GM15510 (cell line): ENCODE results near the gene CDH18.

Experiments used
- POLR2A ChIP-seq: IDR thresholded peaks from 3 replicates; pipeline ENCODE4 v1.6.1; 2011; ENCODE audit warnings: borderline replicate concordance; ENCODE audit not compliant: insufficient read length; ENCODE audit errors: extremely low read depth

The CDH18 gene

DNA sequence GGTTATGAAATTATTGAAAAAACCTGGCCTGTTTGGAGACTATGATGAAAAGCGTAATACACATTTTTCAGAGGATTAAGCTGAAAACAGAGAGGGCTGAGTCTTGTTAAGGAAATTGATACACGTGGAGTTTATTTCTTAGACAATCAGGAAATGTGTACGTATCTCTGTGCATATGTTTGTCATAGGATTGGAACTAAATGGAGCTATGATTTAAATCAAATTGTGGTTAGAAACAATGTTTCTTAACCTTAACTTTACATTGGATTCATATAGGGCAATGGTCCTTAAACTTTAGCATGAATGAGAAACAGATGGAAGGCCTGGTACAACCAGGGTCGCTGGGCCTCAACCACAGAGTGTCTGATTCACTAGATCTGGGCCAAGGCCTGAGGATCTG is 451.6 kb downstream of the CDH18 start:
- TF ChIP-seq POLR2A: no peak

DNA sequence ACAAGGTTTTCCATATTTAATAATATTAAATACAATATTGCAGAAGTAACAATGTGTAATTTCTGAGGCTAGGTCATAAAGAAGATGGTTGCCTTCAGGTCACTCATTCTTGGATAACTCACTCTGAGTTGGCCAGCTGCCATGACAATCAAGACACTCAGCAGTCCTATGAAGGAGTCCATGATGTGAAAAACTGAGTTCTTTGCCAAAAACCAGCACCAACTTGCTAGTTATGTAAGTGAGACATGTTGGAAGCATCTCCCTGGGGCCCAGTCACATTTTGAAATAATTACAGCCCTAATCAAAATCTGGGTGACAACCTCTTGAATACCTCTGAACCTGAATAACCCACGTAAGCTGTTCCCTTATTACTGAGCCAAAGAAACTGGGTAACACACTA is 453.2 kb downstream of the CDH18 start:
- no peak for TF ChIP-seq POLR2A

GRCh38 chr5:19532936-19533335 is 455.1 kb downstream of the CDH18 start:
- TF ChIP-seq POLR2A: no peak

DNA sequence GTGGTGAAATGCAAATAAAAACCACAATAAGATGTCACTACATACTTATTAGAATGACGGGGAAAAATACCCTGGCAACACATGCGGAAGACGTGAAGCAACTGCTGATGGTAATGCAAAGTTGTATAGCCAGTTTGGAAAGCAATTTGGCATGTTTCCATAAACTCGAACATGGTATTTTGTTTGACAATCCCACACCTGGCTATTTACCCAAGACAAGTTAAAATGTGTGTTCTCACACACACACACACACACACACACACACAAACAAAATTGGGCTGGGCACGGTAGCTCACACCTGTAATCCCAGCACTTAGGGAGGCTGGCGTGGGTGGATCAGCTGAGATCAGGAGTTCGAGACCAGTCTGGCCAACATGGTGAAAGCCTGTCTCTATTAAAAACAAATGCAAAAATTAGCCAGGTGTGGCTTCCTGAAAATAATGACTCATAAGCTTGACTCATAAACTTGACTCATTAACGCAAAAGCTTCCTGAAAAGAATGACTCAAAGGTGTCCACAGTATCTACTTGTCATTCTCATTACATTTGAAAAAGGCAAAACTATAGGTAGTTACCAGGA is 456.5 kb downstream of the CDH18 start:
- TF ChIP-seq POLR2A: no peak

- no peak for TF ChIP-seq POLR2A
These were observed 468.6 kb downstream of the CDH18 start for GRCh38 chr5:19519448-19519847.

DNA sequence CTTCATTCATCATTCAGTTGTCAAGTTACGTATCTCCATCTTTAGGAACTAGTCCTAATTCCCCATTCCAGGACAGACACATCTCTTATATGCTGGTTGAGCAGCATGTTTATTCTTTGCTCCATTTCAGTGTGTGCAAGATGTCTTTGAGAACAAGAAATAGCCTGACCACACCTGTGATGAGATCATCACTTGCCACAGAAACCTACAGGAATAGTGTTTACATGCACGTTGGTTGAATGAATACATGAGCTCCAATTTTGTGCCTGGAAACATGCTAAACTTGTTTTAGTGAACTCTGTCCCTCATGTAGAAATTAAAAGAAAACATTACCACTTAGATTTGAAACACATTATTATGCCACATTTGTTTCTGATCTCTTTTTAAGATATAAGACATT is 489.1 kb downstream of the CDH18 start:
- TF ChIP-seq POLR2A: no peak

- TF ChIP-seq POLR2A: no peak
These were observed 490.7 kb downstream of the CDH18 start for GRCh38 chr5:19497229-19497815.

GRCh38 chr5:19496056-19496455 is 491.9 kb downstream of the CDH18 start:
- no peak for TF ChIP-seq POLR2A

DNA sequence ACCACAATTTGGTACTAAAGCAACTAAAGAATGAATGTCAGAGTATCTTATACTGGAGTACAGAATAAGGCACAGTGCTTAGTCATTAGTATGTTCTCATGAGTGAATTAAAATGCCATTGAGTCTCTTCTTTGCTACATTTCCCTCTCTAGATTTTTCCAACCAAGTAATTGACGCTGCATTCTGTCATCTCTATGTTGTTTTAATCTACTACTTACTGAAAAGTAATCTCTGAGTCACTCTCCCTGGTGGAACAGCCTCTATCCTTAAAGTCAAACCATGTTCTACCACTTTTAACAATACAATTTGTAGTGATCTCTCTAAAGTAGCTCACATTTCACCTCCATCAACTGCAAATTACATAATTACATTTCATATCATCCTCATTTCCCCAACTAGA is 495.1 kb downstream of the CDH18 start:
- TF ChIP-seq POLR2A: no peak

DNA sequence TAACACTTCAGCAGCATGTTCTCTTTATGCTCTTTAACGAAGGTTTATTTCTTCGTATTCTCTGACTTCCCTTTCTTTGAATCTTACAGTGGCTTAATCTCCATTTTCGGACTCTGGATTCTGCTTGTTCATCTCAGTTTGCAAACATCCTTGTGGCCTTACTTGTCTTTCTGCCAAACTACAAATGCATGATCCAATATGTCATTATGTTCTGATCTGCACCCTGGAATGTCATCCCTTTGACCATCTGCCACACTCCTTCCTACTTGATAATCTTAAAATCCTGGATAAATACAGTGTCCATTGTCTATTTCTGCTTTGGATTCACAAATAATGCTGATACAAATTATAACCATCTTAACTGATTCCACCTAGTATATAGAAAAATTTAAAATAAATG is 499.2 kb downstream of the CDH18 start:
- no peak for TF ChIP-seq POLR2A

DNA sequence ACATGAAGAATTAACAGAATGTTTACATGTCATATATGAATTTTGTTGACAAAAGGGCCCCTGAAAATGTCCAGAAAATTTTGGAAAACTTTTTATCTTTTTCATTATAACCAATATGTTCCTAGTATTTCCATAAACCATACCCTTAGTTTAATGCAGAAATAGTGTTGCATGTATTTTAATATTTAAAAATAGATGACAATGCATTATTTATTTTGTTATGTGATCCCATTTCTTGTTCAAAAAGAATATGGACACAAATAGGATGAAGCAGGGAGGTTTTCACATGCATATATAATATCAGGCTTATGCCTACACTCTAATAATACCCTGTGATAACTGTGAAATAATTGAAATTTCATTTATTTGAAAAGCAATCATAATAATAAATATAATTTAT is 500.5 kb downstream of the CDH18 start:
- no peak for TF ChIP-seq POLR2A

- no peak for TF ChIP-seq POLR2A
These were observed 508.4 kb downstream of the CDH18 start for GRCh38 chr5:19479562-19479961.

DNA sequence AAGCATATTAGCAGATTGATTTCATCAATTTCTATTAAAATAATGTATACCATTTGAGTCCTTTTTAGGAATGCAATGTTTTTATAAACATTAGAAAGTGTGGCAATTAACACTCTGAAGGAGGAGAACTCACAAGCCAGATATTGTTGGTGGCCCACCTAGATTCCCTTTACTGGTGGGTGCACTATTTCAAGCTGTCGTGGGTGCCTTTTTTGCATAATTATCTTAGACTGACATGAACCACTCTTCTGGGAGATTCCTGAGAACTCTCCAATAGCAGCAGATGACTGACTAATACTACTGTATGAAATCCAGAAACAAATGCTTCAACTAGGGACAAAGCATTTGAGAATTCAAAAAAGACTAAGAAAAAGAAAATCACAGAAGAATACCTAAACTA is 526.0 kb downstream of the CDH18 start:
- no peak for TF ChIP-seq POLR2A

GRCh38 chr5:19424506-19424905 is 563.5 kb downstream of the CDH18 start:
- TF ChIP-seq POLR2A: no peak
